Smooth muscle cell (in vitro differentiated cells): ENCODE measurements around the gene ADCY1. TPM values are rescaled to one million over a fixed set of nuclear protein-coding genes. Genes with fewer than 3 reads are reported as not detected.

ENCODE experiments used
- DNase-seq: peaks from one replicate; lab custom pipeline; 2025; ENCODE audit not compliant: unreplicated experiment; lab: John Stamatoyannopoulos, UW
- H2AFZ ChIP-seq: fragments of 200-600 bp; sonication (generic); 2 replicates; pipeline ENCODE4 v1.6.0; 2016; ENCODE audit warnings: antibody characterized with exemption, low read depth, mild to moderate bottlenecking
- H3F3A ChIP-seq: fragments of 200-600 bp; sonication (generic); 2 replicates; pipeline ENCODE4 v1.6.0; 2017; ENCODE audit warnings: antibody characterized with exemption, low read depth
- H3K27ac ChIP-seq: fragments of 200-600 bp; sonication (generic); 2 replicates; pipeline ENCODE4 v1.5.1; 2016; ENCODE audit warnings: low read depth, mild to moderate bottlenecking
- H3K27me3 ChIP-seq: fragments of 200-600 bp; sonication (generic); 2 replicates; pipeline ENCODE4 v1.6.1; 2016; ENCODE audit warnings: low read depth, mild to moderate bottlenecking
- H3K36me3 ChIP-seq: fragments of 200-600 bp; sonication (generic); 2 replicates; pipeline ENCODE4 v1.5.1; 2016; ENCODE audit warnings: low read depth
- H3K4me1 ChIP-seq: fragments of 200-600 bp; sonication (generic); 2 replicates; pipeline ENCODE4 v1.5.1; 2016; ENCODE audit warnings: low read depth
- H3K4me2 ChIP-seq: fragments of 200-600 bp; sonication (generic); 2 replicates; pipeline ENCODE4 v1.6.0; 2016; ENCODE audit warnings: mild to moderate bottlenecking
- H3K4me3 ChIP-seq: fragments of 200-600 bp; sonication (generic); 2 replicates; pipeline ENCODE4 v1.5.1; 2016; ENCODE audit warnings: mild to moderate bottlenecking
- H3K79me2 ChIP-seq: fragments of 200-600 bp; sonication (generic); 2 replicates; pipeline ENCODE4 v1.6.0; 2016; ENCODE audit warnings: low read depth, mild to moderate bottlenecking
- H3K9ac ChIP-seq: fragments of 200-600 bp; sonication (generic); 2 replicates; pipeline ENCODE4 v1.6.0; 2016; ENCODE audit warnings: low read depth
- H3K9me3 ChIP-seq: fragments of 200-600 bp; sonication (generic); replicated peaks from 2 replicates; pipeline ENCODE4 v1.5.1; 2016; ENCODE audit warnings: low read depth
- H4K20me1 ChIP-seq: fragments of 200-600 bp; sonication (generic); 2 replicates; pipeline ENCODE4 v1.6.0; 2016; ENCODE audit warnings: low read depth
- CTCF ChIP-seq: fragments of 200-600 bp; sonication (generic); IDR thresholded peaks from 2 replicates; pipeline ENCODE4 v1.5.1; 2017; ENCODE audit warnings: borderline replicate concordance, mild to moderate bottlenecking, antibody characterized with exemption; ENCODE audit not compliant: insufficient read depth, poor library complexity, severe bottlenecking
- WGBS: methylation state at CpG from one replicate; pipeline ENCODE4 v1.1.7; 2016; ENCODE audit warnings: low lambda C conversion rate; 5-methylcytosine and 5-hydroxymethylcytosine counted together
- polyA plus RNA-seq: library from polyadenylated mRNA; unstranded; fragments of >200 nt; fragmentation: Nextera tagmentation; extraction: Ambion mirVana; gene quantifications from 2 replicates; pipeline ENCODE4 v1.2.1, GENCODE V29; 2016
- total RNA-seq: library from RNA; depleted of rRNA; stranded (reverse); fragments of >200 nt; gene quantifications from 2 replicates; pipeline ENCODE4 v1.2.3, GENCODE V29; 2014

ADCY1 gene
- total and polyA plus RNA-seq, 2 experiments from 2014 or later = 0.22 TPM; not detected in 1

- no peak overlapping the region for H3K27ac ChIP-seq
- no peak overlapping the region for H3K9ac ChIP-seq
- no peaks in the 10 kb centered on the region for H3K27me3 ChIP-seq
- H3K9me3 ChIP-seq = no peaks in the 10 kb centered on the region
- H3K4me2 ChIP-seq = no peak overlapping the region
- no peak for DNase-seq
- WGBS = 88% methylated on average over 1 of the region's 1 CpG
- no peaks in the 10 kb centered on the region for H3K36me3 ChIP-seq
- H3F3A ChIP-seq = no peaks in the 10 kb centered on the region
- no peaks in the 10 kb centered on the region for H3K79me2 ChIP-seq
- H4K20me1 ChIP-seq = no peaks in the 10 kb centered on the region
- H2AFZ ChIP-seq = no peak overlapping the region
- H3K4me3 ChIP-seq = no peak overlapping the region
- no peak for TF ChIP-seq CTCF
- no peaks in the 10 kb centered on the region for H3K4me1 ChIP-seq
These were observed 31.9 kb downstream of the ADCY1 start for GRCh38 chr7:45606050-45606449.

- no peak for DNase-seq
- 93% methylated on average over 7 of the region's 7 CpGs for WGBS
- Histone ChIP-seq H3K79me2 (no peaks in the 10 kb centered on the region), H4K20me1 (no peaks in the 10 kb centered on the region), H3K9ac (no peak overlapping the region), H3K27ac (no peak overlapping the region), H3K4me1 (no peaks in the 10 kb centered on the region), H3K27me3 (no peaks in the 10 kb centered on the region), H3K9me3 (no peaks in the 10 kb centered on the region), H3K4me2 (no peak overlapping the region), H3K4me3 (no peak overlapping the region), H2AFZ (no peak overlapping the region), H3K36me3 (no peaks in the 10 kb centered on the region), H3F3A (no peaks in the 10 kb centered on the region)
- TF ChIP-seq CTCF = no peak
These were observed 32.8 kb downstream of the ADCY1 start for GRCh38 chr7:45606931-45607330.

- WGBS = 96% methylated on average over 16 of the region's 16 CpGs
- Histone ChIP-seq H3K27ac (no peak overlapping the region), H3K4me3 (no peak overlapping the region), H3K36me3 (no peaks in the 10 kb centered on the region), H2AFZ (no peak overlapping the region), H3K4me2 (no peak overlapping the region), H4K20me1 (no peaks in the 10 kb centered on the region), H3K9ac (no peak overlapping the region), H3K79me2 (no peaks in the 10 kb centered on the region), H3K4me1 (no peaks in the 10 kb centered on the region), H3F3A (no peaks in the 10 kb centered on the region), H3K27me3 (no peaks in the 10 kb centered on the region), H3K9me3 (no peaks in the 10 kb centered on the region)
- no peak for DNase-seq
- no peak for TF ChIP-seq CTCF
These were observed 35.0 kb downstream of the ADCY1 start for GRCh38 chr7:45609180-45609579.

- no peak for DNase-seq
- Histone ChIP-seq H2AFZ (no peak overlapping the region), H3K36me3 (no peaks in the 10 kb centered on the region), H3K4me1 (no peaks in the 10 kb centered on the region), H3K9ac (no peak overlapping the region), H4K20me1 (no peaks in the 10 kb centered on the region), H3K79me2 (no peaks in the 10 kb centered on the region), H3K4me3 (no peak overlapping the region), H3K4me2 (no peak overlapping the region), H3K27ac (no peak overlapping the region), H3K9me3 (no peaks in the 10 kb centered on the region), H3F3A (no peaks in the 10 kb centered on the region), H3K27me3 (no peaks in the 10 kb centered on the region)
- 94% methylated on average over 10 of the region's 10 CpGs for WGBS
- no peak for TF ChIP-seq CTCF
These were observed 35.9 kb downstream of the ADCY1 start for GRCh38 chr7:45610019-45610418.
